K562 (cell line): ENCODE measurements around the gene MMP19. TPM values are rescaled to one million over a fixed set of nuclear protein-coding genes. Genes with fewer than 3 reads are reported as not detected.
A peak's percentile ranks its signal among the peaks of the same experiment; 100 is the strongest.

ENCODE experiments used
- EP300 ChIP-seq: IDR thresholded peaks from 2 replicates; pipeline ENCODE4 v1.6.1; 2012; ENCODE audit warnings: low read length, improper control_type of control experiment
- FOXP1 ChIP-seq: sonication (generic); formaldehyde crosslinking; IDR thresholded peaks from 2 replicates; pipeline ENCODE4 v1.8.0; 2022; ENCODE audit warnings: mild to moderate bottlenecking, missing genetic modification reagents
- HBP1 ChIP-seq: fragments of 450-650 bp; formaldehyde crosslinking; IDR thresholded peaks from 2 replicates; pipeline ENCODE4 v1.4.0; 2022; ENCODE audit warnings: missing genetic modification characterization
- MAFF ChIP-seq: IDR thresholded peaks from 2 replicates; pipeline ENCODE4 v1.6.1; 2012; ENCODE audit warnings: low read length, improper control_type of control experiment
- PCBP1 ChIP-seq: fragments of 200-400 bp; formaldehyde crosslinking; IDR thresholded peaks from 2 replicates; pipeline ENCODE4 v1.6.1; 2018; ENCODE audit warnings: mild to moderate bottlenecking, low read depth, low read length; ENCODE audit not compliant: poor library complexity, severe bottlenecking
- SMARCA4 ChIP-seq: fragments of 450-650 bp; IDR thresholded peaks from 2 replicates; pipeline ENCODE4 v1.6.1; 2016
- ZBED1 ChIP-seq: IDR thresholded peaks from 2 replicates; pipeline ENCODE4 v1.6.1; 2014
- ZNF143 ChIP-seq: sonication (generic); formaldehyde crosslinking; IDR thresholded peaks from 2 replicates; pipeline ENCODE4 v1.9.0; 2022; ENCODE audit warnings: mild to moderate bottlenecking, missing genetic modification reagents
- ZNF76 ChIP-seq: fragments of 250-450 bp; sonication (Bioruptor Pico); IDR thresholded peaks from 2 replicates; pipeline ENCODE4 v1.4.0; 2020; ENCODE audit warnings: mild to moderate bottlenecking, moderate library complexity, borderline replicate concordance
- polyA plus RNA-seq, 8 experiments: library from polyadenylated mRNA; depleted of rRNA in 4 of 8; stranded (reverse) in 5 of 8; unstranded in 3 of 8; fragments of >200 nt; fragmentation: Nextera tagmentation in 2 of 8; fragmentation: Illumina TruSeq in 1 of 8; extraction: Ambion mirVana in 2 of 8; extraction: Trizol in 1 of 8; gene quantifications; 2 replicates each; pipeline versions ENCODE4 v1.2.1 to v1.2.3, GENCODE V29; 2011 to 2014; ENCODE audit warnings: inconsistent platforms in 1 of 8, missing spikeins in 1 of 8
- total RNA-seq, 7 experiments: library from RNA; depleted of rRNA in 6 of 7; stranded (reverse); fragments of >200 nt in 6 of 7; fragmentation: Illumina TruSeq in 2 of 7; extraction: Trizol in 2 of 7; gene quantifications; 2 replicates each; pipeline versions ENCODE4 v1.2.1 to v1.2.3, GENCODE V29; 2011 to 2021; ENCODE audit warnings: low replicate concordance in 1 of 7
- TF ChIP-seq, protein P1 (sequence below): fragments of 250-450 bp; sonication (Bioruptor Pico); IDR thresholded peaks from 2 replicates; pipeline ENCODE4 v1.8.0; 2022; ENCODE audit warnings: inconsistent platforms, mild to moderate bottlenecking, moderate library complexity, borderline replicate concordance
- TF ChIP-seq, protein P2 (sequence below): fragments of 250-450 bp; sonication (Bioruptor Pico); IDR thresholded peaks from 2 replicates; pipeline ENCODE4 v1.4.0; 2020; ENCODE audit warnings: mild to moderate bottlenecking, moderate library complexity
- TF ChIP-seq, protein P3 (sequence below), 2 experiments: fragments of 450-650 bp; formaldehyde crosslinking in 1 of 2; IDR thresholded peaks; 2 replicates each; pipeline versions ENCODE4 v1.4.0 to v1.6.1; 2014 to 2020; ENCODE audit warnings: mild to moderate bottlenecking in 2 of 2, borderline replicate concordance in 1 of 2, low read depth in 1 of 2

Gene MMP19
- total and polyA plus RNA-seq, 9 of the 15 experiments (the other 6 are each of a cell fraction or from before 2014, with no cell fraction given) = 0.14 to 1.6 (median 0.66) TPM

GRCh38 chr12:55842681-55843429, at the start of gene MMP19 (continued):
- TF ChIP-seq, protein P1, sequence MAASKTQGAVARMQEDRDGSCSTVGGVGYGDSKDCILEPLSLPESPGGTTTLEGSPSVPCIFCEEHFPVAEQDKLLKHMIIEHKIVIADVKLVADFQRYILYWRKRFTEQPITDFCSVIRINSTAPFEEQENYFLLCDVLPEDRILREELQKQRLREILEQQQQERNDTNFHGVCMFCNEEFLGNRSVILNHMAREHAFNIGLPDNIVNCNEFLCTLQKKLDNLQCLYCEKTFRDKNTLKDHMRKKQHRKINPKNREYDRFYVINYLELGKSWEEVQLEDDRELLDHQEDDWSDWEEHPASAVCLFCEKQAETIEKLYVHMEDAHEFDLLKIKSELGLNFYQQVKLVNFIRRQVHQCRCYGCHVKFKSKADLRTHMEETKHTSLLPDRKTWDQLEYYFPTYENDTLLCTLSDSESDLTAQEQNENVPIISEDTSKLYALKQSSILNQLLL (CRISPR knock-in tag) = no peak
- TF ChIP-seq, protein P2, sequence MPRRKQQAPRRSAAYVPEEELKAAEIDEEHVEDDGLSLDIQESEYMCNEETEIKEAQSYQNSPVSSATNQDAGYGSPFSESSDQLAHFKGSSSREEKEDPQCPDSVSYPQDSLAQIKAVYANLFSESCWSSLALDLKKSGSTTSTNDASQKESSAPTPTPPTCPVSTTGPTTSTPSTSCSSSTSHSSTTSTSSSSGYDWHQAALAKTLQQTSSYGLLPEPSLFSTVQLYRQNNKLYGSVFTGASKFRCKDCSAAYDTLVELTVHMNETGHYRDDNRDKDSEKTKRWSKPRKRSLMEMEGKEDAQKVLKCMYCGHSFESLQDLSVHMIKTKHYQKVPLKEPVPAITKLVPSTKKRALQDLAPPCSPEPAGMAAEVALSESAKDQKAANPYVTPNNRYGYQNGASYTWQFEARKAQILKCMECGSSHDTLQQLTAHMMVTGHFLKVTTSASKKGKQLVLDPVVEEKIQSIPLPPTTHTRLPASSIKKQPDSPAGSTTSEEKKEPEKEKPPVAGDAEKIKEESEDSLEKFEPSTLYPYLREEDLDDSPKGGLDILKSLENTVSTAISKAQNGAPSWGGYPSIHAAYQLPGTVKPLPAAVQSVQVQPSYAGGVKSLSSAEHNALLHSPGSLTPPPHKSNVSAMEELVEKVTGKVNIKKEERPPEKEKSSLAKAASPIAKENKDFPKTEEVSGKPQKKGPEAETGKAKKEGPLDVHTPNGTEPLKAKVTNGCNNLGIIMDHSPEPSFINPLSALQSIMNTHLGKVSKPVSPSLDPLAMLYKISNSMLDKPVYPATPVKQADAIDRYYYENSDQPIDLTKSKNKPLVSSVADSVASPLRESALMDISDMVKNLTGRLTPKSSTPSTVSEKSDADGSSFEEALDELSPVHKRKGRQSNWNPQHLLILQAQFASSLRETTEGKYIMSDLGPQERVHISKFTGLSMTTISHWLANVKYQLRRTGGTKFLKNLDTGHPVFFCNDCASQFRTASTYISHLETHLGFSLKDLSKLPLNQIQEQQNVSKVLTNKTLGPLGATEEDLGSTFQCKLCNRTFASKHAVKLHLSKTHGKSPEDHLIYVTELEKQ (CRISPR knock-in tag) = no peak
- TF ChIP-seq FOXP1 (CRISPR knock-in tag) (no peak), SMARCA4 (peak; percentile 92), ZBED1 (no peak), MAFF (peak; percentile 42; the same call in 1 of the 2 replicates), EP300 (peak; percentile 45; the same call in 1 of the 2 replicates), PCBP1 (no peak), HBP1 (CRISPR knock-in tag) (no peak), ZNF143 (CRISPR knock-in tag) (no peak), ZNF76 (CRISPR knock-in tag) (no peak)
- TF ChIP-seq, protein P3, sequence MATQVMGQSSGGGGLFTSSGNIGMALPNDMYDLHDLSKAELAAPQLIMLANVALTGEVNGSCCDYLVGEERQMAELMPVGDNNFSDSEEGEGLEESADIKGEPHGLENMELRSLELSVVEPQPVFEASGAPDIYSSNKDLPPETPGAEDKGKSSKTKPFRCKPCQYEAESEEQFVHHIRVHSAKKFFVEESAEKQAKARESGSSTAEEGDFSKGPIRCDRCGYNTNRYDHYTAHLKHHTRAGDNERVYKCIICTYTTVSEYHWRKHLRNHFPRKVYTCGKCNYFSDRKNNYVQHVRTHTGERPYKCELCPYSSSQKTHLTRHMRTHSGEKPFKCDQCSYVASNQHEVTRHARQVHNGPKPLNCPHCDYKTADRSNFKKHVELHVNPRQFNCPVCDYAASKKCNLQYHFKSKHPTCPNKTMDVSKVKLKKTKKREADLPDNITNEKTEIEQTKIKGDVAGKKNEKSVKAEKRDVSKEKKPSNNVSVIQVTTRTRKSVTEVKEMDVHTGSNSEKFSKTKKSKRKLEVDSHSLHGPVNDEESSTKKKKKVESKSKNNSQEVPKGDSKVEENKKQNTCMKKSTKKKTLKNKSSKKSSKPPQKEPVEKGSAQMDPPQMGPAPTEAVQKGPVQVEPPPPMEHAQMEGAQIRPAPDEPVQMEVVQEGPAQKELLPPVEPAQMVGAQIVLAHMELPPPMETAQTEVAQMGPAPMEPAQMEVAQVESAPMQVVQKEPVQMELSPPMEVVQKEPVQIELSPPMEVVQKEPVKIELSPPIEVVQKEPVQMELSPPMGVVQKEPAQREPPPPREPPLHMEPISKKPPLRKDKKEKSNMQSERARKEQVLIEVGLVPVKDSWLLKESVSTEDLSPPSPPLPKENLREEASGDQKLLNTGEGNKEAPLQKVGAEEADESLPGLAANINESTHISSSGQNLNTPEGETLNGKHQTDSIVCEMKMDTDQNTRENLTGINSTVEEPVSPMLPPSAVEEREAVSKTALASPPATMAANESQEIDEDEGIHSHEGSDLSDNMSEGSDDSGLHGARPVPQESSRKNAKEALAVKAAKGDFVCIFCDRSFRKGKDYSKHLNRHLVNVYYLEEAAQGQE (IDR thresholded peaks at IDR 0.05; ENCODE audit: borderline replicate concordance) = 0 out of 2 replicates have a peak, but pooled peaks have one; percentile 21
- TF ChIP-seq, protein P3 (CRISPR knock-in tag; IDR thresholded peaks at IDR 0.05; ENCODE audit: low read depth) = no peak
